K562 treated with DMSO at 1 percent for 24 hours (cell line): Measurements from ENCODE around the gene ACOX3. TPM values are rescaled to one million over a fixed set of nuclear protein-coding genes. Genes with fewer than 3 reads are reported as not detected.

Source experiments
- total RNA-seq: library from RNA; unstranded; fragments of 300-600 nt; gene quantifications from 2 replicates; pipeline ENCODE4 v1.2.3, GENCODE V29; 2022; ENCODE audit warnings: low read depth; ENCODE audit not compliant: insufficient read depth

ACOX3 gene
- total RNA-seq = 22.5 and 22.8 TPM in 2 replicates

GRCh38 chr4:8440492-8441311 lies at the start of gene ACOX3, which contains the start of gene TRMT44:
TSS of gene ACOX3 (minus strand) at chr4:8440723. CDS start at chr4:8416521, 24,202 bp downstream.
TSS of gene TRMT44 (plus strand) at chr4:8440777. CDS start at chr4:8440823, 46 bp downstream.

Other genes starting within 250 kb of the ACOX3 start
- 9.5 and 12.4 TPM in 2 replicates for gene SH3TC1, start 241.4 kb downstream of the ACOX3 start, total RNA-seq
- 1.4 and 1.7 TPM in 2 replicates for gene HTRA3, start 171.0 kb downstream of the ACOX3 start, total RNA-seq
- 10.9 and 15.8 TPM in 2 replicates for gene TRMT44, start 54 bp upstream of the ACOX3 start, total RNA-seq
- gene GPR78, start 139.7 kb upstream of the ACOX3 start, total RNA-seq = 0.45 and 0.83 TPM in 2 replicates
- 98.8 and 122 TPM in 2 replicates for gene CPZ, start 152.0 kb upstream of the ACOX3 start, total RNA-seq